GM12865 (cell line): ENCODE data around the gene ACTL8.

ENCODE experiments used
- DNase-seq: peaks from one replicate; pipeline ENCODE4 v3.0.0; 2010; ENCODE audit warnings: low read depth
- H3K4me3 ChIP-seq: 2 replicates; pipeline ENCODE4 v1.5.1; 2011; ENCODE audit warnings: mild to moderate bottlenecking, low read depth, low read length, control low read depth
- TF ChIP-seq, protein P1 (sequence below): IDR thresholded peaks from 2 replicates; pipeline ENCODE4 v1.5.1; 2011; ENCODE audit warnings: low read length, control low read depth, low read depth, inconsistent platforms; ENCODE audit not compliant: insufficient read depth; ENCODE audit errors: missing control alignments

The ACTL8 gene

DNA sequence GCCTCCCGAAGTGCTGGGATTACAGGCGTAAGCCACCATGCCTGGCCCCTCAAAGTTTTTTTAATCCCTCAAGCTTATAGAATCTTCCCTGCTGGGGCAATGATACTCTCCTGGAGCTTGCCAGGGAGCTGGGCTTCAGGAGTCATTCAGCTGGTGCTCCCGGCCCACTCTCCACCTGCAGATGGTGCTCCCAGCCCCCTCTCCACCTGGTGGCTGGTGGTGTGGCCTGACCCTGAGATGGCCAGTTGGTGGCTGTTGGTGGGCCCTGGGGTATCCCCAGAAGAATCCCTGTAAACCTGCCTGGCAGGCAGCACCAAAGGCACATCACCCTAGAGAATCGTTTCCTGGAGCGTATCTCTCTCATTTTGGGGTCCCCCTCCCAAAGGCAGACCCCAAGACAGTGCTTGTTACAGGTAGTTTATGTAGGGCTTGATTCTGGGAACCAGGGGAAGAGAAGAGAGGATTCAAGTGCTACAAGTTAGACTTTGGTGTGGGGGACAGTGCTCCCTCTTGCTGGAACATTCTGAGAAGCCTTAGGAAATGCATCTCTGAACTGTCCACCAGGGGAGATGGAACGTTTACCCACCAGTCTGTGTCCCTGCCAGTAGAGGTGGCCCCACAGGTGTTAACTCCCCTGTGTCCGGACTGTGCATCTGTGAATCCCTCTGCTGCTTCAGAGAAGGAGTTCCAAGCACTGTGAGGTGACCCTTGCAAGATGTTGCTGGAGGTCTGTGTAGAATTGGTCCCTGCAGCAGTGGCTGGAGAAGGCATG is 29.1 kb upstream of the ACTL8 start:
- TF ChIP-seq, protein P1, sequence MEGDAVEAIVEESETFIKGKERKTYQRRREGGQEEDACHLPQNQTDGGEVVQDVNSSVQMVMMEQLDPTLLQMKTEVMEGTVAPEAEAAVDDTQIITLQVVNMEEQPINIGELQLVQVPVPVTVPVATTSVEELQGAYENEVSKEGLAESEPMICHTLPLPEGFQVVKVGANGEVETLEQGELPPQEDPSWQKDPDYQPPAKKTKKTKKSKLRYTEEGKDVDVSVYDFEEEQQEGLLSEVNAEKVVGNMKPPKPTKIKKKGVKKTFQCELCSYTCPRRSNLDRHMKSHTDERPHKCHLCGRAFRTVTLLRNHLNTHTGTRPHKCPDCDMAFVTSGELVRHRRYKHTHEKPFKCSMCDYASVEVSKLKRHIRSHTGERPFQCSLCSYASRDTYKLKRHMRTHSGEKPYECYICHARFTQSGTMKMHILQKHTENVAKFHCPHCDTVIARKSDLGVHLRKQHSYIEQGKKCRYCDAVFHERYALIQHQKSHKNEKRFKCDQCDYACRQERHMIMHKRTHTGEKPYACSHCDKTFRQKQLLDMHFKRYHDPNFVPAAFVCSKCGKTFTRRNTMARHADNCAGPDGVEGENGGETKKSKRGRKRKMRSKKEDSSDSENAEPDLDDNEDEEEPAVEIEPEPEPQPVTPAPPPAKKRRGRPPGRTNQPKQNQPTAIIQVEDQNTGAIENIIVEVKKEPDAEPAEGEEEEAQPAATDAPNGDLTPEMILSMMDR = no peak
- H3K4me3 ChIP-seq = no peak overlapping the region
- DNase-seq = no peak

DNA sequence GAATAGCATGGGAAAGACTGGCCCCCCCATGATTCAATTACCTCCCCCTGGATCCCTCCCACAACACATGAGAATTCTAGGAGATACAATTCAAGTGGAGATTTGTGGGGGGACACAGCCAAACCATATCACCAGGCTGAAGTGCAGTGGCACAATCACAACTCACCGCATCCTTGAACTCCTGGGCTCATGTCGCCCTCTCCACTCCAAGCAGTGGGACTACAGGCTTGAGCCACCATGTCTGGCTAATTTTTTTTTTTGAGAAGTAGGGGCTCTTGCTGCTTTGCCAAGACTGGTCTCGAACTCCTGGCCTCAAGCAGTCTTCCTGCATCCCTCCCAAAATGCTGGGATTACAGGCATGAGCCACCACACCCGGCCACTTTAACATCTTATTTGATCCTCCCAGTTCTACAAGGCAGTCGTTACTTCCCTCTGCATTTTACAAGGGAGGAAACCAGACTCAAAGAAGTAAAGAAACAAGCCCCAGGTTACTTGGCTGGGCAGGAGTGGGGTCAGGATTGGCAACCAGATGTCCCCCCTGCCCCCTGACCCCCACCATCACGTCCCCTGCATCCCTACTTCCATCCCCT is 26.9 kb upstream of the ACTL8 start:
- DNase-seq = no peak
- H3K4me3 ChIP-seq = no peak overlapping the region
- TF ChIP-seq, protein P1 = no peak

DNA sequence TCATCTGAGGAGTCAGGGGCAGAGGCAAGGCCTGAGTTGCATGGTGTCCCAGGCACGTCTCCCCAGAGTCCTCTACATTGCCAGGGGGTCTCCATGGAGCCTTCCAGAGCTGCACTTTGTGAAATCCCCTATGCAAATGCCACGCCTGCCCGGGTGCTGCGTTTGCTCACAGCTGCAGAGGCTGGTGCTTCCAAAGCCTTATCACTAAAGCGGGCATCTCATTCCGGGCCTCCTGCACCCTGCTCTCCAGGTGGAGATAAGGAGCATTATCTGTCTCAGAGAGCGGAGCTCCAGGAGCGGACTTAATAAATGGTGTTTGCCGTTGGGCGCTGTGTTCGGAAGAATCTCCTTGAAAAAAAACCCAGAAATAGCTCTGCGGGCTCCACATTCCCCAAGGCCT is 25.9 kb upstream of the ACTL8 start:
- no peak overlapping the region for H3K4me3 ChIP-seq
- no peak for DNase-seq

DNA sequence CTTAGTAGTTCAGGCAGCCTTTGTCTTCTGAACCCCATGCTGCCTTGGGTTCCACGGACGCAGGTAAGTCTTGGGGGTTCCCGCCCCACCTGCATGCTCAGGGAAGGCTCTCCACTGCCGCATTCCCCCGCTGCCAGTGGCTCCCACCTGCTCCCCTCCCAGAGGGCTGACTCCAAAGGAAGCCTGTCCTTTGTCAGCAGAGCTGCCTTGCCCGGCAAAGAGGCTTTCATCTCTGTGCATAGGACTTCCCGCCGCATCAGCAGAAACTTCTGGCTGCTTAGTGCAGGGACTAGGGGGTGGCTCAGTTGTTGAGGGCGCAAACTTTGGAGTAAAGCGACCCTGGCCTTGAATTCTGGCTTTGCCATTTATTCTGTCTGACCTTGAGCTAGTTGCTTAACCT is 25.2 kb upstream of the ACTL8 start:
- H3K4me3 ChIP-seq = no peak overlapping the region
- TF ChIP-seq, protein P1 = no peak
- no peak for DNase-seq

More for the DNA sequence above, 25.9 kb upstream of the ACTL8 start:
- TF ChIP-seq, protein P1 = no peak

DNA sequence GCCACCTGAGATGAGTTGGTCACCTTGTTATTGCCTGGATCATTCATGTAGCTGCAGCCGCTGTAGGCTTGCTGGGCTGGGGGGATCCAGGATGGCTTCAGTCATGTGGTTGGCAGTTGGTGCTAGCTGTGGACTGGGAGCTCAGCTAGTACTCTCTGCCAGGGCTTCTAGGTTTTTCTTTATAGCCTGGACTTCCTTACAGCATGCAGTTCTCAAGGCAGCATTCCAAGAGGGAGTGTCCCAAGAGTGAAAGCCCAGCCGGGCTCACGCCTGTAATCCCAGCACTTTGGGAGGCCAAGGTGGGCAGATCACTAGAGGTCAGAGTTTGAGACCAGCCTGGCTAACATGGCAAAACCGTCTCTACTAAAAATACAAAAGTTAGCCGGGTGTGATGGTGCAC is 23.7 kb upstream of the ACTL8 start:
- TF ChIP-seq, protein P1 = no peak
- H3K4me3 ChIP-seq = no peak overlapping the region
- no peak for DNase-seq

DNA sequence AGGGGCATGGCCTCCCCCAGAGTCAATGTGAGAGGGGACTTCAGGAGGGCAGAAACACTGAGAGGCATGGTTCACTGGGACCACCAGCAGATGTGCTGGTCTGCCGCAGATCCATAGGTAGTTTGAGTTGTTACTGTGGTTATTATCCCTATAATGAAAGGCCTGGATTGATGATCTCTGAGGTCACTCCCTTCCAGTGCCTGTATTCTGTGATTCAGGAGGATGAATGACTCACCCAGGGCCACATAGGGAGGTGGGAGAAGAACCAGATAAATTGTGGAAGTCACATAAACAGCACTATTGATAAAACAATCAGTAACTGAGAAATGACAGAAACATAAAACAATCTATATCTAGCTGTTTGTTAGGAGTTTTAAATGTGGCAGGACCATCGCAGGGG is 22.7 kb upstream of the ACTL8 start:
- no peak for DNase-seq
- TF ChIP-seq, protein P1 = no peak
- no peak overlapping the region for H3K4me3 ChIP-seq
